ENCODE data around the gene TNIP2. TPM values are rescaled to one million over a fixed set of nuclear protein-coding genes. Genes with fewer than 3 reads are reported as not detected.

Gene TNIP2
- total and polyA plus RNA-seq, 2 of the 8 experiments (the other 6 are each of a cell fraction or from before 2014, with no cell fraction given) = 23.7 to 37.7 TPM

GRCh38 chr4:2745981-2746806 lies 9.9 kb downstream of the TNIP2 start:
- peaks cover 0 to 12% of the 10 kb centered on the region in 2 experiments; a peak in 1 of 4 replicates for H3K79me2 ChIP-seq (ENCODE audit: control insufficient read depth in 1 of 2, insufficient read depth in 2 of 2, low read length in 2 of 2)
- CTCF ChIA-PET (ENCODE audit: partially characterized antibody) = interaction anchor here (0.5 to 2.0 kb wide), 5 partner anchors 9 to 120 kb away, joined by 3 to 7 read pairs (median 3); no protein-coding TSS in a partner anchor
- no peak overlapping the region for H3K23ac ChIP-seq (ENCODE audit: insufficient read length)
- H3K79me1 ChIP-seq (ENCODE audit: low read depth, low read length) = peaks cover 9% of the 10 kb centered on the region; the same call in 1 of the 2 replicates
- POLR2A ChIA-PET (ENCODE audit: partially characterized antibody) = interaction anchor here (0.6 kb wide), 1 partner anchor 13 kb away, joined by 3 read pairs; no protein-coding TSS in a partner anchor
- no peaks in the 10 kb centered on the region for H3K9me3 ChIP-seq (ENCODE audit: insufficient read depth in 2 of 2, low read depth in 1 of 2, low read length in 1 of 2)
- H2AFZ ChIP-seq (ENCODE audit: low read length) = no peak overlapping the region
- H3K36me3 ChIP-seq (ENCODE audit: control insufficient read depth in 2 of 4, insufficient read depth in 4 of 4, low read length in 3 of 4) = peaks cover 8 to 34% (median 24%) of the 10 kb centered on the region in 4 experiments; a peak in 6 of 8 replicates
- no peak overlapping the region for H3K56ac ChIP-seq (replicated peaks; ENCODE audit: insufficient read length, low read depth, low read length)
- no peak for FAIRE-seq
- H2AK5ac ChIP-seq (ENCODE audit: low read depth, low read length) = no peak overlapping the region
- H4K8ac ChIP-seq (ENCODE audit: extremely low read depth, insufficient read depth, low read length) = no peak overlapping the region
- no peak overlapping the region for H2BK20ac ChIP-seq (ENCODE audit: low read length)
- H3K27me3 ChIP-seq (replicated peaks in 1 of 4; ENCODE audit: control insufficient read depth in 3 of 4, extremely low read depth in 1 of 4, insufficient read depth in 3 of 4, low read length in 3 of 4) = no peaks in the 10 kb centered on the region; a peak in 1 of 7 replicates
- H2BK15ac ChIP-seq (ENCODE audit: low read length) = no peak overlapping the region
- H3K9ac ChIP-seq (replicated peaks in 1 of 4; ENCODE audit: extremely low read depth in 1 of 4, low read depth in 3 of 4, low read length in 3 of 4) = no peak overlapping the region
- no peak overlapping the region for H3K4me2 ChIP-seq (ENCODE audit: insufficient read depth in 1 of 2, low read depth in 2 of 2, low read length in 2 of 2)
- 84% methylated on average over 20 of the region's 21 CpGs; no CpG with 5 or more reads in 1 of the 2 experiments for WGBS, 2 experiments (ENCODE audit: extremely low coverage in 1 of 2, insufficient coverage in 1 of 2, insufficient read length in 1 of 2, insufficient replicate concordance in 2 of 2, low coverage in 1 of 2, low lambda C conversion rate in 2 of 2, missing lambda C conversion rate in 1 of 2)
- no peak overlapping the region for H3K18ac ChIP-seq (ENCODE audit: extremely low read depth, low read length)
- H3K4ac ChIP-seq (replicated peaks; ENCODE audit: insufficient read length, low read depth, low read length) = no peak overlapping the region
- H4K5ac ChIP-seq (ENCODE audit: insufficient read length, low read depth, low read length) = no peak overlapping the region
- no peak overlapping the region for H2BK5ac ChIP-seq (ENCODE audit: low read depth, low read length)
- H3K4me3 ChIP-seq (ENCODE audit: extremely low read depth in 1 of 4, insufficient read depth in 2 of 4, low read depth in 3 of 4, low read length in 4 of 4) = no peak overlapping the region
- DNase-seq (ENCODE audit: low read depth in 1 of 2, low spot score in 2 of 2) = no peak
- no peaks in the 10 kb centered on the region; a peak in 1 of 7 replicates for H3K4me1 ChIP-seq (replicated peaks in 1 of 4; ENCODE audit: control insufficient read depth in 3 of 4, insufficient read depth in 4 of 4, low read length in 3 of 4)
- no peak overlapping the region for H3K14ac ChIP-seq (ENCODE audit: insufficient read length)
- H3K27ac ChIP-seq (ENCODE audit: low read depth, low read length) = no peak overlapping the region
- H4K91ac ChIP-seq (replicated peaks; ENCODE audit: insufficient read length, low read length) = no peak overlapping the region
- H2BK12ac ChIP-seq (ENCODE audit: low read depth, low read length) = no peak overlapping the region
- peaks cover 3 to 8% of the 10 kb centered on the region in 2 experiments for H4K20me1 ChIP-seq (replicated peaks in 1 of 2; ENCODE audit: control insufficient read depth in 1 of 2, insufficient read depth in 2 of 2, low read length in 2 of 2)
- no peak overlapping the region for H2BK120ac ChIP-seq (replicated peaks; ENCODE audit: low read depth, low read length)
- 0 out of 2 replicates have a peak, but pooled peaks cover 1% of the 10 kb centered on the region for H3K23me2 ChIP-seq (ENCODE audit: low read depth, low read length)
- TF ChIP-seq RBBP5 (IDR thresholded peaks at IDR 0.05; ENCODE audit: borderline replicate concordance, low read depth, low read length) = no peak
- TF ChIP-seq, protein P1, sequence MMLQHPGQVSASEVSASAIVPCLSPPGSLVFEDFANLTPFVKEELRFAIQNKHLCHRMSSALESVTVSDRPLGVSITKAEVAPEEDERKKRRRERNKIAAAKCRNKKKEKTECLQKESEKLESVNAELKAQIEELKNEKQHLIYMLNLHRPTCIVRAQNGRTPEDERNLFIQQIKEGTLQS (IDR thresholded peaks at IDR 0.05; ENCODE audit: insufficient read depth, low read depth, low read length) = no peak
- no peak for TF ChIP-seq EGR1 (IDR thresholded peaks at IDR 0.05; ENCODE audit: borderline replicate concordance, low read depth, low read length)
- TF ChIP-seq, protein P2, sequence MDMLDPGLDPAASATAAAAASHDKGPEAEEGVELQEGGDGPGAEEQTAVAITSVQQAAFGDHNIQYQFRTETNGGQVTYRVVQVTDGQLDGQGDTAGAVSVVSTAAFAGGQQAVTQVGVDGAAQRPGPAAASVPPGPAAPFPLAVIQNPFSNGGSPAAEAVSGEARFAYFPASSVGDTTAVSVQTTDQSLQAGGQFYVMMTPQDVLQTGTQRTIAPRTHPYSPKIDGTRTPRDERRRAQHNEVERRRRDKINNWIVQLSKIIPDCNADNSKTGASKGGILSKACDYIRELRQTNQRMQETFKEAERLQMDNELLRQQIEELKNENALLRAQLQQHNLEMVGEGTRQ (IDR thresholded peaks at IDR 0.05; ENCODE audit: low read length) = no peak
- no peak for TF ChIP-seq CHD1 (IDR thresholded peaks at IDR 0.05; ENCODE audit: low read depth, low read length)
- TF ChIP-seq, protein P3, sequence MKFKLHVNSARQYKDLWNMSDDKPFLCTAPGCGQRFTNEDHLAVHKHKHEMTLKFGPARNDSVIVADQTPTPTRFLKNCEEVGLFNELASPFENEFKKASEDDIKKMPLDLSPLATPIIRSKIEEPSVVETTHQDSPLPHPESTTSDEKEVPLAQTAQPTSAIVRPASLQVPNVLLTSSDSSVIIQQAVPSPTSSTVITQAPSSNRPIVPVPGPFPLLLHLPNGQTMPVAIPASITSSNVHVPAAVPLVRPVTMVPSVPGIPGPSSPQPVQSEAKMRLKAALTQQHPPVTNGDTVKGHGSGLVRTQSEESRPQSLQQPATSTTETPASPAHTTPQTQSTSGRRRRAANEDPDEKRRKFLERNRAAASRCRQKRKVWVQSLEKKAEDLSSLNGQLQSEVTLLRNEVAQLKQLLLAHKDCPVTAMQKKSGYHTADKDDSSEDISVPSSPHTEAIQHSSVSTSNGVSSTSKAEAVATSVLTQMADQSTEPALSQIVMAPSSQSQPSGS (IDR thresholded peaks at IDR 0.05; ENCODE audit: low read length) = no peak
- no peak for TF ChIP-seq BACH1 (IDR thresholded peaks at IDR 0.05; ENCODE audit: low read length)
